Peyer's patch (tissue), 4 donors: ENCODE measurements around the gene GPR158. TPM values are rescaled to one million over a fixed set of nuclear protein-coding genes. Genes with fewer than 3 reads are reported as not detected.

Source experiments
- DNase-seq, 3 donors: peaks; one replicate each; pipeline ENCODE4 v3.0.0-alpha.2; 2017 to 2019
- H3K27ac ChIP-seq, 4 donors: fragments of 200-600 bp; sonication (generic); one replicate each; pipeline ENCODE4 v1.5.1; 2016 to 2019
- H3K27me3 ChIP-seq, 2 donors: fragments of 200-600 bp; sonication (generic); one replicate each; pipeline ENCODE4 v1.5.1; 2019
- H3K36me3 ChIP-seq, 3 donors: fragments of 200-600 bp; sonication (generic); one replicate each; pipeline ENCODE4 v1.5.1; 2016 to 2019
- H3K4me1 ChIP-seq, 4 donors: fragments of 200-600 bp; sonication (generic); one replicate each; pipeline ENCODE4 v1.5.1; 2016 to 2019
- H3K4me3 ChIP-seq, 4 donors: fragments of 200-600 bp; sonication (generic); 1 replicate in 3 of 4; 2 replicates in 1 of 4; pipeline ENCODE4 v1.5.1; 2016 to 2019; ENCODE audit warnings: mild to moderate bottlenecking in 1 of 4
- H3K9me3 ChIP-seq, 4 donors: fragments of 200-600 bp; sonication (generic); one replicate each; pipeline ENCODE4 v1.5.1; 2016 to 2019; ENCODE audit warnings: mild to moderate bottlenecking in 1 of 4
- CTCF ChIP-seq, 6 experiments: fragments of 450-650 bp in 4 of 6; fragments of 200-600 bp in 2 of 6; sonication (generic) in 1 of 6; IDR thresholded peaks; one replicate each; pipeline ENCODE4 v1.5.1; 2017 to 2019; ENCODE audit warnings: antibody characterized with exemption in 6 of 6, mild to moderate bottlenecking in 3 of 6, moderate library complexity in 1 of 6
- POLR2A ChIP-seq, 2 donors: fragments of 450-650 bp; IDR thresholded peaks; one replicate each; pipeline ENCODE4 v1.5.1; 2017; ENCODE audit warnings: antibody characterized with exemption in 2 of 2, mild to moderate bottlenecking in 2 of 2, moderate library complexity in 2 of 2
- total RNA-seq, 4 donors: library from RNA; depleted of rRNA; stranded (reverse); fragments of >200 nt; gene quantifications; one replicate each; pipeline ENCODE4 v1.1.0, GENCODE V29; 2016

Gene GPR158
- total RNA-seq, 4 donors from 2014 or later, result under 0.01 to 0.28 (median 0.27) TPM; not detected in 1

- H3K27ac ChIP-seq, result no peak overlapping the region
- TF ChIP-seq POLR2A (IDR thresholded peaks at IDR 0.05) (no peak), CTCF (IDR thresholded peaks at IDR 0.05) (no peak)
- no peaks in the 10 kb centered on the region for H3K27me3 ChIP-seq
- H3K4me1 ChIP-seq, result no peaks in the 10 kb centered on the region
- no peaks in the 10 kb centered on the region for H3K36me3 ChIP-seq
- H3K4me3 ChIP-seq, result no peak overlapping the region
- H3K9me3 ChIP-seq, result no peaks in the 10 kb centered on the region
- no peak for DNase-seq
These were observed 161.5 kb downstream of the GPR158 start for GRCh38 chr10:25336330-25336729.

- no peaks in the 10 kb centered on the region for H3K4me1 ChIP-seq
- H3K27ac ChIP-seq, result no peak overlapping the region
- DNase-seq, result no peak
- TF ChIP-seq POLR2A (IDR thresholded peaks at IDR 0.05), result no peak
- TF ChIP-seq CTCF (IDR thresholded peaks at IDR 0.05), result no peak
- no peaks in the 10 kb centered on the region for H3K9me3 ChIP-seq
- H3K36me3 ChIP-seq, result no peaks in the 10 kb centered on the region
- H3K27me3 ChIP-seq, result no peaks in the 10 kb centered on the region
- no peak overlapping the region for H3K4me3 ChIP-seq
These were observed 163.5 kb downstream of the GPR158 start for GRCh38 chr10:25338271-25338670.

- Histone ChIP-seq H3K4me1 (no peaks in the 10 kb centered on the region), H3K4me3 (no peak overlapping the region), H3K36me3 (no peaks in the 10 kb centered on the region), H3K9me3 (no peaks in the 10 kb centered on the region), H3K27ac (no peak overlapping the region), H3K27me3 (no peaks in the 10 kb centered on the region)
- no peak for DNase-seq
- TF ChIP-seq CTCF (IDR thresholded peaks at IDR 0.05) (no peak), POLR2A (IDR thresholded peaks at IDR 0.05) (no peak)
These were observed 165.2 kb downstream of the GPR158 start for GRCh38 chr10:25339966-25340365.

- H3K27ac ChIP-seq, result no peak overlapping the region
- TF ChIP-seq CTCF (IDR thresholded peaks at IDR 0.05), result no peak
- TF ChIP-seq POLR2A (IDR thresholded peaks at IDR 0.05), result no peak
- no peaks in the 10 kb centered on the region for H3K9me3 ChIP-seq
- no peaks in the 10 kb centered on the region for H3K4me1 ChIP-seq
- H3K27me3 ChIP-seq, result no peaks in the 10 kb centered on the region
- H3K4me3 ChIP-seq, result no peak overlapping the region
- no peaks in the 10 kb centered on the region for H3K36me3 ChIP-seq
- no peak for DNase-seq
These were observed 174.7 kb downstream of the GPR158 start for GRCh38 chr10:25349520-25349919.

GRCh38 chr10:25356609-25357008, 181.8 kb downstream of the GPR158 start:
- H3K4me3 ChIP-seq, result no peak overlapping the region
- no peaks in the 10 kb centered on the region for H3K4me1 ChIP-seq
- TF ChIP-seq POLR2A (IDR thresholded peaks at IDR 0.05) (no peak), CTCF (IDR thresholded peaks at IDR 0.05) (no peak)
- H3K36me3 ChIP-seq, result no peaks in the 10 kb centered on the region
- H3K27ac ChIP-seq, result no peak overlapping the region
- peaks cover 0 to 16% (median 3%) of the 10 kb centered on the region in 4 donors for H3K9me3 ChIP-seq
- no peaks in the 10 kb centered on the region for H3K27me3 ChIP-seq
- DNase-seq, result no peak

GRCh38 chr10:25357269-25357668, 182.5 kb downstream of the GPR158 start:
- Histone ChIP-seq H3K27me3 (no peaks in the 10 kb centered on the region), H3K27ac (no peak overlapping the region), H3K36me3 (no peaks in the 10 kb centered on the region), H3K9me3 (peaks cover 0 to 16% (median 3%) of the 10 kb centered on the region in 4 donors), H3K4me1 (no peaks in the 10 kb centered on the region), H3K4me3 (no peak overlapping the region)
- TF ChIP-seq CTCF (IDR thresholded peaks at IDR 0.05), result no peak
- no peak for TF ChIP-seq POLR2A (IDR thresholded peaks at IDR 0.05)
- no peak for DNase-seq
